Right lung (tissue), 5 donors: ENCODE results near the gene TMEM59L. TPM values are rescaled to one million over a fixed set of nuclear protein-coding genes. Genes with fewer than 3 reads are reported as not detected.

Experiments
- polyA plus RNA-seq, 5 donors: library from polyadenylated mRNA; unstranded; fragments of 120-200 nt; gene quantifications; one replicate each; pipeline versions ENCODE4 v1.2.1 to v1.2.3, GENCODE V29; 2013; ENCODE audit warnings: inconsistent platforms in 1 of 5, low replicate concordance in 1 of 5; ENCODE audit not compliant: insufficient read length in 5 of 5, insufficient read depth in 1 of 5

The TMEM59L gene
- polyA plus RNA-seq, 5 donors = 24.7 to 44.5 (median 32.4) TPM

Other genes starting within 250 kb of the TMEM59L start
- 10 to 100 TPM; 17.9 to 43.4 (median 21.5) TPM for gene GDF15, start 226.7 kb upstream of the TMEM59L start, polyA plus RNA-seq
- 1 to 10 TPM in 4 of 5 donors, under 1 TPM in 1; 0.80 to 2.3 (median 1.6) TPM for gene LRRC25, start 215.2 kb upstream of the TMEM59L start, polyA plus RNA-seq
- 100 to 1,000 TPM in 1 of 5 donors, 10 to 100 TPM in 4; 48.4 to 133 (median 73.2) TPM for gene SSBP4, start 193.5 kb upstream of the TMEM59L start, polyA plus RNA-seq
- 100 to 1,000 TPM in 3 of 5 donors, 10 to 100 TPM in 2; 87.8 to 211 (median 117) TPM for gene ISYNA1, start 174.7 kb upstream of the TMEM59L start, polyA plus RNA-seq
- gene ELL, start 90.8 kb upstream of the TMEM59L start, polyA plus RNA-seq = 10 to 100 TPM in 2 of 5 donors, 1 to 10 TPM in 3; 6.9 to 12.4 (median 9.0) TPM
- gene FKBP8, start 69.3 kb upstream of the TMEM59L start, polyA plus RNA-seq = 100 to 1,000 TPM; 161 to 287 (median 204) TPM
- 10 to 100 TPM; 65.2 to 89.5 (median 73.3) TPM for gene KXD1, start 55.0 kb upstream of the TMEM59L start, polyA plus RNA-seq
- gene UBA52, start 41.0 kb upstream of the TMEM59L start, polyA plus RNA-seq = 1,000 to 10,000 TPM in 1 of 5 donors, 100 to 1,000 TPM in 4; 870 to 1,083 (median 885) TPM
- 10 to 100 TPM; 20.5 to 52.2 (median 24.2) TPM for gene REX1BD, start 24.1 kb upstream of the TMEM59L start, polyA plus RNA-seq
- gene CRLF1, start 6.1 kb upstream of the TMEM59L start, polyA plus RNA-seq = 100 to 1,000 TPM; 178 to 372 (median 239) TPM
- gene KLHL26, start 24.2 kb downstream of the TMEM59L start, polyA plus RNA-seq = 1 to 10 TPM; 3.1 to 9.9 (median 5.3) TPM
- gene CRTC1, start 70.8 kb downstream of the TMEM59L start, polyA plus RNA-seq = 10 to 100 TPM; 12.8 to 26.9 (median 16.0) TPM
- under 1 TPM in 1 of 5 donors, not detected in 4; 0.60 TPM for gene COMP, start 178.4 kb downstream of the TMEM59L start, polyA plus RNA-seq
- gene UPF1, start 219.1 kb downstream of the TMEM59L start, polyA plus RNA-seq = 10 to 100 TPM; 34.0 to 58.4 (median 52.9) TPM